ENCODE results near the gene INPP4B.

Gene INPP4B

DNA sequence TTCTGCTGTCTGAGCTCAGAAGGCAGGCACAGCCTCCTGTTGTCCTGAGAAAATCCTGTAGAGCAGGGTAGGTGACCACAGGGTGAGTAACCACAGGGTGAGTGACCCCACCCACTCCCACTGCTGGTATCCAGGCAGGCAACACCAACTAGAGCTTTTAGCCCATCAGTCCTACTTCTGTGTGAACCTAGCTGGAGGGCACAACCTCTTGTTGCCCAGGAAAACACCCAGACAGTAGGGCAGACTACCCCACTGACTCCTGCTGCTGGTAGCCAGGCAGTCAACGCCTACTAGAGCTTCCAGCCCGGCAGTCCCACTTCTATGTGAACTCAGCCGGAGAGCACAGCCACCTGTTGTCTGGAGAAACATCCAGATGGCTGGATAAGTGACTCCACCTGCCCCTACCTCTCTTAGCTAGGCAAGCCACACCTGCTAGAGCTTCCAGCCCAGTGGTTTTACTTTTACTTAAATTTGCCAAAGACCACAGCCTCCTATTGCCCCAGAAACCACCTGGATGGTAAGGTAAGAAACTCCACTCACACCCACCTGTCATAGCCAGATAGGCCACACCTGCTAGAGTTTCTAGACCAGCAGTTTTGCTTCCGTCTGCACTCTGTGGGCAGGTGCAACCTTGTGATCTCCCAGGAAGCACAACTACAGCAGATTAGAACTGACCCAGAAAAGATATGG, 371.6 kb downstream of the INPP4B start:
- Mint-ChIP-seq H3K27me3 (ENCODE audit: low read depth) (peaks cover 3% of the 10 kb centered on the region), H3K4me3 (no peak overlapping the region)

DNA sequence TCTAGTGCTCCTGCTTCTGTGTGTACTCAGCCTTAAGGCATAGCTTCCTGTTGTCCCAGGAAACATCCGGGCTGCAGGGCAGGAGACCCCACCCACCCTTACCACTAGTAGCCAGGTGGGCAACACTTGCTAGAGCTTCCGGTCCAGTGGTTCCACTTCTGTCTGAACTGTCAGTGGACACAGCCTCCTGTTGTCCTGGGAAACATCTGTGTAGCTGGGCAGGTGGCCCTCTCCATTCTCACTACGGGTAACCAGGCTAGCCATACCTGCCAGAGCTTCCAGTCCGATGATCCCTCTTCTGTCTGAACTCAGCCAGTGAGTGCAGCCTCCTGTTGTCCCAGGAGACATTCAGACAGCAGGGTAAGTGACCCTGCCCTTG, 372.2 kb downstream of the INPP4B start:
- Mint-ChIP-seq H3K9me3 (no peaks in the 10 kb centered on the region), H3K36me3 (ENCODE audit: low read depth) (no peaks in the 10 kb centered on the region), H3K27me3 (ENCODE audit: low read depth) (peaks cover 3% of the 10 kb centered on the region), H3K4me1 (no peaks in the 10 kb centered on the region), H3K27ac (no peak overlapping the region), H3K4me3 (no peak overlapping the region)
- TF ChIP-seq, protein P1, sequence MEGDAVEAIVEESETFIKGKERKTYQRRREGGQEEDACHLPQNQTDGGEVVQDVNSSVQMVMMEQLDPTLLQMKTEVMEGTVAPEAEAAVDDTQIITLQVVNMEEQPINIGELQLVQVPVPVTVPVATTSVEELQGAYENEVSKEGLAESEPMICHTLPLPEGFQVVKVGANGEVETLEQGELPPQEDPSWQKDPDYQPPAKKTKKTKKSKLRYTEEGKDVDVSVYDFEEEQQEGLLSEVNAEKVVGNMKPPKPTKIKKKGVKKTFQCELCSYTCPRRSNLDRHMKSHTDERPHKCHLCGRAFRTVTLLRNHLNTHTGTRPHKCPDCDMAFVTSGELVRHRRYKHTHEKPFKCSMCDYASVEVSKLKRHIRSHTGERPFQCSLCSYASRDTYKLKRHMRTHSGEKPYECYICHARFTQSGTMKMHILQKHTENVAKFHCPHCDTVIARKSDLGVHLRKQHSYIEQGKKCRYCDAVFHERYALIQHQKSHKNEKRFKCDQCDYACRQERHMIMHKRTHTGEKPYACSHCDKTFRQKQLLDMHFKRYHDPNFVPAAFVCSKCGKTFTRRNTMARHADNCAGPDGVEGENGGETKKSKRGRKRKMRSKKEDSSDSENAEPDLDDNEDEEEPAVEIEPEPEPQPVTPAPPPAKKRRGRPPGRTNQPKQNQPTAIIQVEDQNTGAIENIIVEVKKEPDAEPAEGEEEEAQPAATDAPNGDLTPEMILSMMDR (IDR thresholded peaks at IDR 0.05; ENCODE audit: unreplicated experiment in 3 of 3) = no peak

More for the DNA sequence above, 371.6 kb downstream of the INPP4B start:
- Mint-ChIP-seq H3K27ac (no peak overlapping the region), H3K9me3 (no peaks in the 10 kb centered on the region), H3K36me3 (ENCODE audit: low read depth) (no peaks in the 10 kb centered on the region), H3K4me1 (no peaks in the 10 kb centered on the region)
- TF ChIP-seq, protein P1 (IDR thresholded peaks at IDR 0.05; ENCODE audit: unreplicated experiment in 3 of 3) = no peak

DNA sequence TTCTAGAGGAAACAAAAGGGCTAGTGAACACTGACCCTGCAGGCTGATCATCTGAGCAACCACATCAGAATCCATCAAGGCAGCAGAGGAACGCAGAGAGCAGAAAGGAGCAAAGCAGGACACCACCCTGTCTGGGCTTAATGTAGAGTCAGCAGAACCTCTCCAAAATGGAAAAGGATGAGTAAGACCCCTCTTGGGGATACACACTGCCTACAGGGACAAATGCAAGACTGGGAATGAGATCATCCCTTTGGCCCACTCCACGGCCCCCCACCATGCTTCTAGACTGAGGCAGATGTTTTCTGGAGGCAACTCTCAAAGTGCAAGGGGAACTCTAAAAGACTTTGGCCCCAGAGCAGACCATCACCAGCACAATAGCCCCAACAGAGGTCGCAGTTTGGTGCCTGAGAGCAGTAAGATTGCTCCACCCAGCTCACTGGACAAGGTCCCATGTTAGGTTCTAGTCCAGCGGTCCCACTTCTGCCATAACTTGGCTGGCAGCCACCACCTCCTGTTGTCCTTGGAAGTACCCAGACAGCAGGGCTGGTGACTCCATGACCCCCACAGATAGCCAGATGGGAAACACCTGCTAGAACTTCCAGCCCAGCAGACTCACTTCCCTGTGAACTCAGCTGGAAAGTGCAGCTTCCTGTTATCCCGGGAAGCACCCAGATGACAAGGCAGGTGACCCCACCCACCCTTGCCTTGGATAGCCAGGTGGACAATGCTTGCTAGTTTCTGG, 372.7 kb downstream of the INPP4B start:
- H3K27me3 Mint-ChIP-seq (ENCODE audit: low read depth) = peaks cover 3% of the 10 kb centered on the region
- H3K27ac Mint-ChIP-seq = no peak overlapping the region
- H3K36me3 Mint-ChIP-seq (ENCODE audit: low read depth) = no peaks in the 10 kb centered on the region
- TF ChIP-seq, protein P1 (IDR thresholded peaks at IDR 0.05; ENCODE audit: unreplicated experiment in 3 of 3) = no peak
- no peak overlapping the region for H3K4me3 Mint-ChIP-seq
- no peaks in the 10 kb centered on the region for H3K4me1 Mint-ChIP-seq
- no peaks in the 10 kb centered on the region for H3K9me3 Mint-ChIP-seq

- TF ChIP-seq, protein P1 (IDR thresholded peaks at IDR 0.05; ENCODE audit: unreplicated experiment in 3 of 3) = no peak
- H3K9me3 Mint-ChIP-seq = no peaks in the 10 kb centered on the region
- no peak overlapping the region for H3K4me3 Mint-ChIP-seq
Measured at GRCh38 chr4:142467088-142467487, 379.0 kb downstream of the INPP4B start.

DNA sequence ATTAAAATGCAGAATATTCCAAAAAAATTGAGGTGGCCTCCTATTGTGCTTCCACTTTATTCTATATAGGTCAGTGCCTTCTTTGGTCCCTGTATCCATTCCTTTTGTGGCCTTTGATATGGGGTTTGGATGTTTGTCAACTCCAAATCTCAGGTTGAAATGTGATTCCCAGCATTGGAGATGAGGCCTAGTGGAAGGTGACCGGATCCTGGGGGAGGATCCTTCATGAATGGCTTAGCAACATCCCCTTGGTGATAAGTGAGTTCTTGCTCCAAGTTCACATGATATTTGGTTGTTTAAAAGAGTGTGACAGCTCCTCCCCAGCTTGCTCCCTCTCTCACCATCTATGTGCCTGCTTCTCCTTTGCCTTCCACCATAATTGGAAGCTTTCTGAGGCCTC, 380.6 kb downstream of the INPP4B start:
- Mint-ChIP-seq H3K27me3 (ENCODE audit: low read depth) (no peaks in the 10 kb centered on the region), H3K36me3 (ENCODE audit: low read depth) (no peaks in the 10 kb centered on the region), H3K4me1 (peaks cover 22% of the 10 kb centered on the region), H3K9me3 (no peaks in the 10 kb centered on the region), H3K27ac (no peak overlapping the region), H3K4me3 (no peak overlapping the region)
- TF ChIP-seq, protein P1 (IDR thresholded peaks at IDR 0.05; ENCODE audit: unreplicated experiment in 3 of 3) = no peak

More at GRCh38 chr4:142467088-142467487, 379.0 kb downstream of the INPP4B start:
- Mint-ChIP-seq H3K36me3 (ENCODE audit: low read depth) (no peaks in the 10 kb centered on the region), H3K27me3 (ENCODE audit: low read depth) (no peaks in the 10 kb centered on the region), H3K27ac (no peak overlapping the region), H3K4me1 (peaks cover 13% of the 10 kb centered on the region)

All from nephron (organoid).